IPS-NIHi7 (cell line): ENCODE measurements around the gene WIPI1.

Experiments used
- DNase-seq: peaks from one replicate; pipeline ENCODE4 v3.0.0; 2012; ENCODE audit warnings: mixed read lengths; ENCODE audit errors: extremely low spot score

Gene WIPI1

GRCh38 chr17:68439656-68440290, 17.5 kb downstream of the WIPI1 start:
- DNase-seq = no peak

GRCh38 chr17:68437979-68438822, 19.1 kb downstream of the WIPI1 start:
- DNase-seq = peak; percentile 26

GRCh38 chr17:68435876-68436842, 21.1 kb downstream of the WIPI1 start:
- peak; percentile 83 for DNase-seq

- DNase-seq = no peak
These were observed 21.9 kb downstream of the WIPI1 start for GRCh38 chr17:68435361-68435760.

GRCh38 chr17:68433911-68434508, 23.3 kb downstream of the WIPI1 start:
- no peak for DNase-seq

- DNase-seq = no peak
These were observed 24.1 kb downstream of the WIPI1 start for GRCh38 chr17:68433211-68433610.

GRCh38 chr17:68432086-68432864, 25.0 kb downstream of the WIPI1 start:
- no peak for DNase-seq

GRCh38 chr17:68431661-68432071, 25.6 kb downstream of the WIPI1 start:
- DNase-seq = peak; percentile 52

- no peak for DNase-seq
These were observed 26.2 kb downstream of the WIPI1 start for GRCh38 chr17:68431045-68431608.

GRCh38 chr17:68429881-68430280, 27.4 kb downstream of the WIPI1 start:
- DNase-seq = no peak

GRCh38 chr17:68428498-68429172, 28.7 kb downstream of the WIPI1 start:
- no peak for DNase-seq

- DNase-seq = no peak
These were observed 29.7 kb downstream of the WIPI1 start for GRCh38 chr17:68427575-68427974.

- no peak for DNase-seq
These were observed 31.3 kb downstream of the WIPI1 start for GRCh38 chr17:68425979-68426378.

- DNase-seq = peak; percentile 53
These were observed 32.4 kb downstream of the WIPI1 start for GRCh38 chr17:68424861-68425260.

- no peak for DNase-seq
These were observed 33.1 kb downstream of the WIPI1 start for GRCh38 chr17:68424203-68424602.

- DNase-seq = no peak
These were observed 34.0 kb downstream of the WIPI1 start for GRCh38 chr17:68423251-68423650.

GRCh38 chr17:68422821-68423220, 34.5 kb downstream of the WIPI1 start:
- no peak for DNase-seq

- DNase-seq = no peak
These were observed 35.8 kb downstream of the WIPI1 start for GRCh38 chr17:68421486-68421885.

GRCh38 chr17:68420065-68420464, 37.2 kb downstream of the WIPI1 start:
- DNase-seq = no peak

GRCh38 chr17:68418876-68419275, 38.4 kb downstream of the WIPI1 start:
- no peak for DNase-seq
